ENCODE results near the gene ARFGEF3.

GRCh38 chr6:138264372-138264880 lies 102.7 kb downstream of the ARFGEF3 start:
- TF ChIP-seq CTCF (IDR thresholded peaks at IDR 0.05) (no peak), POLR2A (IDR thresholded peaks at IDR 0.05) (no peak)
